KMS-11 (cell line): ENCODE results near the gene CNTN1.

Experiments used
- H2AFZ ChIP-seq: fragments of 200-600 bp; sonication (generic); 2 replicates; pipeline ENCODE4 v1.6.1; 2016; ENCODE audit warnings: antibody characterized with exemption, mixed run types, low read depth
- H3K27ac ChIP-seq: fragments of 200-600 bp; sonication (generic); 2 replicates; pipeline ENCODE4 v1.6.1; 2016; ENCODE audit warnings: mild to moderate bottlenecking, mixed run types
- H3K27me3 ChIP-seq: fragments of 200-600 bp; sonication (generic); 2 replicates; pipeline ENCODE4 v1.6.1; 2017; ENCODE audit warnings: mild to moderate bottlenecking, low read depth, mixed run types, moderate library complexity; ENCODE audit not compliant: insufficient read depth
- H3K36me3 ChIP-seq: fragments of 200-600 bp; sonication (generic); 2 replicates; pipeline ENCODE4 v1.6.1; 2017; ENCODE audit warnings: mild to moderate bottlenecking, mixed run types; ENCODE audit not compliant: insufficient read depth
- H3K4me1 ChIP-seq: fragments of 200-600 bp; sonication (generic); 2 replicates; pipeline ENCODE4 v1.6.1; 2016; ENCODE audit warnings: mild to moderate bottlenecking, low read depth, mixed run types; ENCODE audit not compliant: poor library complexity, severe bottlenecking
- H3K4me2 ChIP-seq: fragments of 200-600 bp; sonication (generic); 2 replicates; pipeline ENCODE4 v1.7.0; 2016; ENCODE audit warnings: mild to moderate bottlenecking, mixed run types
- H3K4me3 ChIP-seq: fragments of 200-600 bp; sonication (generic); IDR thresholded peaks from 2 replicates; pipeline ENCODE4 v1.6.1; 2017; ENCODE audit warnings: low read depth, low read length, mixed read lengths; ENCODE audit not compliant: insufficient read depth
- H3K79me2 ChIP-seq: fragments of 200-600 bp; sonication (generic); 2 replicates; pipeline ENCODE4 v1.6.1; 2016; ENCODE audit warnings: low read depth, mixed run types; ENCODE audit not compliant: insufficient read depth
- H3K9ac ChIP-seq: fragments of 200-600 bp; sonication (generic); 2 replicates; pipeline ENCODE4 v1.6.1; 2016; ENCODE audit warnings: mild to moderate bottlenecking, mixed run types
- H4K20me1 ChIP-seq: fragments of 200-600 bp; sonication (generic); 2 replicates; pipeline ENCODE4 v1.6.1; 2016; ENCODE audit warnings: mild to moderate bottlenecking, mixed run types; ENCODE audit not compliant: insufficient read depth
- CTCF ChIP-seq: fragments of 200-600 bp; sonication (generic); conservative IDR thresholded peaks from 2 replicates; pipeline ENCODE4 v1.6.1; 2017; ENCODE audit warnings: low read depth, mild to moderate bottlenecking, antibody characterized with exemption, low read length, moderate library complexity, mixed read lengths

CNTN1 gene

GRCh38 chr12:41055875-41056577 lies 363.8 kb downstream of the CNTN1 start:
- no peak for TF ChIP-seq CTCF
- no peak overlapping the region for H3K4me2 ChIP-seq
- H3K4me3 ChIP-seq, result no peak overlapping the region
- no peaks in the 10 kb centered on the region for H4K20me1 ChIP-seq
- no peak overlapping the region for H3K9ac ChIP-seq
- no peaks in the 10 kb centered on the region for H3K4me1 ChIP-seq
- H2AFZ ChIP-seq, result no peak overlapping the region
- no peak overlapping the region for H3K27ac ChIP-seq
- no peaks in the 10 kb centered on the region for H3K36me3 ChIP-seq
- H3K79me2 ChIP-seq, result no peaks in the 10 kb centered on the region
- no peaks in the 10 kb centered on the region for H3K27me3 ChIP-seq

GRCh38 chr12:41058266-41058665 lies 366.0 kb downstream of the CNTN1 start:
- no peak overlapping the region for H3K4me2 ChIP-seq
- no peak for TF ChIP-seq CTCF
- no peaks in the 10 kb centered on the region for H3K4me1 ChIP-seq
- no peak overlapping the region for H3K4me3 ChIP-seq
- H3K36me3 ChIP-seq, result no peaks in the 10 kb centered on the region
- H3K27ac ChIP-seq, result no peak overlapping the region
- H3K27me3 ChIP-seq, result no peaks in the 10 kb centered on the region
- H3K9ac ChIP-seq, result no peak overlapping the region
- H2AFZ ChIP-seq, result no peak overlapping the region
- H4K20me1 ChIP-seq, result no peaks in the 10 kb centered on the region
- H3K79me2 ChIP-seq, result no peaks in the 10 kb centered on the region

- no peak for TF ChIP-seq CTCF
- Histone ChIP-seq H3K27me3 (no peaks in the 10 kb centered on the region), H3K4me1 (no peaks in the 10 kb centered on the region), H3K27ac (no peak overlapping the region), H3K79me2 (no peaks in the 10 kb centered on the region), H2AFZ (no peak overlapping the region), H3K4me3 (no peak overlapping the region), H3K4me2 (no peak overlapping the region), H3K9ac (no peak overlapping the region), H4K20me1 (no peaks in the 10 kb centered on the region), H3K36me3 (no peaks in the 10 kb centered on the region)
Observed at GRCh38 chr12:41061192-41061591, 369.0 kb downstream of the CNTN1 start.

- H2AFZ ChIP-seq, result no peak overlapping the region
- no peaks in the 10 kb centered on the region for H3K36me3 ChIP-seq
- TF ChIP-seq CTCF, result no peak
- H3K79me2 ChIP-seq, result no peaks in the 10 kb centered on the region
- H3K9ac ChIP-seq, result no peak overlapping the region
- no peaks in the 10 kb centered on the region for H3K27me3 ChIP-seq
- no peaks in the 10 kb centered on the region for H4K20me1 ChIP-seq
- no peaks in the 10 kb centered on the region for H3K4me1 ChIP-seq
- no peak overlapping the region for H3K27ac ChIP-seq
- H3K4me3 ChIP-seq, result no peak overlapping the region
- H3K4me2 ChIP-seq, result no peak overlapping the region
Observed at GRCh38 chr12:41064411-41064810, 372.2 kb downstream of the CNTN1 start.
